ENCODE data around the gene FBXL15.

Gene FBXL15

DNA sequence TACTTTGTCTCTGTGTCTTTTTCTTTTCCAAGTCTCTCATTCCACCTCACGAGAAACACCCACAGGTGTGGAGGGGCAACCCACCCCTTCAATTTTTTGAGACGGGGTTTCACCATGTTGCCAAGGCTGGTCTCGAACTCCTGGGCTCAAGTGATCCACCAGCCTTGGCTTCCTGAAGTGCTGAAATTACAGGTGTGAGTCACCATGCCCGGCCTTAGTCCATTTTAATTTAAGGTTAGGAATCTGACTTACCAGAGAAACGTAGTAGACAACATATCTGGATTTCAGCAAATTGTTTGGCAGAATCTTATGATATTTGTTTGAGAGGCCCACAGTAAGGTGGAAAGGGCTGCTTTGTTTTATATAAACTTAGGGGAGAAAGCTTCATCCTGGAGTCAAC is 28.3 kb upstream of the FBXL15 start:
- peaks cover 12% of the 10 kb centered on the region for H3K4me1 ChIP-seq (ENCODE audit: control insufficient read depth, insufficient read depth, low read length)

DNA sequence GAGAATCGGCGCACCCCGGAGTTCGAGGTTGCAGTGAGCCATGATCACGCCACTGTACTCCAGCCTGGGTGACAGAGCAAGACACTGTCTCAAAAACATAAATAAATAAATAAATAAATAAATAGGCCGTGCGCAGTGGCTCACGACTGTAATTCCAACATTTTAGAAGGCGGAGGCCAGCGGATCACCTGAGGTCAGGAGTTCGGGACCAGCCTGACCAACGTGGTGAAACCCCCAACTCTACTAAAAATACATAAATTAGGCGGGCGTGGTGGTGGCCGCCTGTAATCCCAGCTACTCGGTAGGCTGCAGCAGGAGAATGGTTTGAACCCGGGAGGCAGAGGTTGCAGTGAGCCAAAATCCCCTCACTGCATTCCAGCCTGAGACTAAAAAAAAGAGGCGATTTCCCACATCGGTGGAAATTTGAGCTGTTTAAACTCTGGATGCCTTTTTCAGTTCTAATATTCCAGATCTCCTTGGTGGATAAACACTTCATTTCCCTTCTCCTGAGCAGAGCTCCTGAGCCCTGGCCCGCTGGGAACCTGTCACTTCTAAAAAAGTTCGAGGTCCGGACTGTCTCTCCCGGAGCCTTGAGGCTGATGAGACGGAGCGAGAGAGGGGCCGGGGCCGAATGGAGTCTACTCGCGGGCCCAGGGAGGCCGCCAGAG is 27.1 kb upstream of the FBXL15 start:
- Histone ChIP-seq H3K4me3 (ENCODE audit: low read length) (peak overlapping the region; percentile 85), H3K4me2 (ENCODE audit: low read length) (peak overlapping the region; percentile 100), H3K9ac (ENCODE audit: low read depth, low read length) (peak overlapping the region; percentile 84), H3K27me3 (ENCODE audit: control insufficient read depth, insufficient read depth, low read length) (no peaks in the 10 kb centered on the region), H3K9me3 (replicated peaks; ENCODE audit: low read length) (no peaks in the 10 kb centered on the region), H3K4me1 (ENCODE audit: control insufficient read depth, insufficient read depth, low read length) (peaks cover 12% of the 10 kb centered on the region), H3K36me3 (ENCODE audit: insufficient read depth, low read length) (peaks cover 7% of the 10 kb centered on the region)

More for the DNA sequence above, 28.3 kb upstream of the FBXL15 start:
- no peak overlapping the region for H3K4me2 ChIP-seq (ENCODE audit: low read length)
- no peaks in the 10 kb centered on the region for H3K27me3 ChIP-seq (ENCODE audit: control insufficient read depth, insufficient read depth, low read length)
- no peak overlapping the region for H3K4me3 ChIP-seq (ENCODE audit: low read length)
- no peak overlapping the region for H3K9ac ChIP-seq (ENCODE audit: low read depth, low read length)
- H3K9me3 ChIP-seq (replicated peaks; ENCODE audit: low read length): no peaks in the 10 kb centered on the region
- no peaks in the 10 kb centered on the region for H3K36me3 ChIP-seq (ENCODE audit: insufficient read depth, low read length)

DNA sequence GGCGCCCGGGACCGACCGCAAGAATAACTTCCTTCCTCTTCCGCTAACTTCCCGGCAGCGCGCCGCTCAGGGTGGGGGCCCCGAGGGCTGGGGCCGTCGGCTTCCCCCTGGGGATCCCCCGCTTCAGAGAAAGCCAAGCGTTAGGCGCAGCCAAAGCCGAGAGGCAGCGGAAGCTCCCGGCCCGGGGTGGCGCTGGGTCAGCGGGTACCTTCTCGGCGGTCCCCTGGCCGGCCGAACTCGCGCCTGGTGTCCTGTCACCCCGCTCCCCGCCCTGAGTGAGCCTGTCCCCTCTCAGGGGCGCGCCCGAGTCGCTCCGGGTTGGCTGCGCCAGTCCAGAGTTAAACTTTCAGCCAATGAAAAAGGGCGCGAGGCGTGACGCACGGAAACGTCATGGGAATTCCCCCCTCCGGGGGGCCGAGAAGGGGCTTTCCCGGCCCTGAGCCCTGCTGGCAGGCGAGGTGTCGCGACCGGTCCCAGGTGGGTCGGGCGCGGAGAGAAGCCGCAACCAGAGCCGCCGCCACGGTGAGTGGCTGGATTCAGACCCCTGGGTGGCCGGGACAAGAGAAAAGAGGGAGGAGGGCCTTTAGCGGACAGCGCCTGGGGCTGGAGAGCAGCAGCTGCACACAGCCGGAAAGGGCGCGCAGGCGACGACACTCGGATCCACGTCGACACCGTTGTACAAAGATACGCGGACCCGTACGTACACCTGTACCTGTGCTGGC is 26.4 kb upstream of the FBXL15 start:
- peak overlapping the region; percentile 85 for H3K4me3 ChIP-seq (ENCODE audit: low read length)
- H3K36me3 ChIP-seq (ENCODE audit: insufficient read depth, low read length): peaks cover 7% of the 10 kb centered on the region
- no peaks in the 10 kb centered on the region for H3K27me3 ChIP-seq (ENCODE audit: control insufficient read depth, insufficient read depth, low read length)
- H3K9me3 ChIP-seq (replicated peaks; ENCODE audit: low read length): no peaks in the 10 kb centered on the region
- H3K4me2 ChIP-seq (ENCODE audit: low read length): peak overlapping the region; percentile 100
- H3K9ac ChIP-seq (ENCODE audit: low read depth, low read length): peak overlapping the region; percentile 84
- peaks cover 14% of the 10 kb centered on the region for H3K4me1 ChIP-seq (ENCODE audit: control insufficient read depth, insufficient read depth, low read length)

DNA sequence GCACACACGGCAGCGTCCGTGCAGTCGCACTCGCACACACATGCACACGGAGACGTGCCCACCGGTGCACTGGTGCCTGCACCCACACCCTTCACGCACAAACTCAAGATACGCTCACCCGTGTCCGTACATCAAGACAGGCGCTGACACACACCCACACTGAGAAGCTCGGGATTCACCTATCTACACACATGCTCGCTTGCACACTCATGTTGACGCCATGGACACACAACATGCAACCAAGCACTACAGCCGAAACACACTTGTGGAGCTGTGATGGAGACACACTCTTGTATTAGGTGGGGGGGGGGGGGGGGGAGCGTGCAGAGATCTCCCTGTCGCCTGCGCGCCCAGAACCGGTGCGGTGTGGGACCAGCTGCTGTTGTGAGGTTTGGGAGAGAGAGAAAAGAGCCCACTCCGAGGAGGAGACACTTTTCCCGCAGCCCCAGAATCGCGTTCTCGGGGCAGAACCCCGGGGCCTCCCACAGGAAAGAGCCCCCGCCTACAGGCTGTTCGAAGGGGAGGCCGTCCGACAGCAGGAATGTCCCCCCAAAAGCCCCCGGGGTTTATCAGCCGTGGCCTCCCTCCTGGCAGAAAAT is 25.7 kb upstream of the FBXL15 start:
- H3K4me3 ChIP-seq (ENCODE audit: low read length): peak overlapping the region; percentile 85
- H3K4me1 ChIP-seq (ENCODE audit: control insufficient read depth, insufficient read depth, low read length): peaks cover 19% of the 10 kb centered on the region

DNA sequence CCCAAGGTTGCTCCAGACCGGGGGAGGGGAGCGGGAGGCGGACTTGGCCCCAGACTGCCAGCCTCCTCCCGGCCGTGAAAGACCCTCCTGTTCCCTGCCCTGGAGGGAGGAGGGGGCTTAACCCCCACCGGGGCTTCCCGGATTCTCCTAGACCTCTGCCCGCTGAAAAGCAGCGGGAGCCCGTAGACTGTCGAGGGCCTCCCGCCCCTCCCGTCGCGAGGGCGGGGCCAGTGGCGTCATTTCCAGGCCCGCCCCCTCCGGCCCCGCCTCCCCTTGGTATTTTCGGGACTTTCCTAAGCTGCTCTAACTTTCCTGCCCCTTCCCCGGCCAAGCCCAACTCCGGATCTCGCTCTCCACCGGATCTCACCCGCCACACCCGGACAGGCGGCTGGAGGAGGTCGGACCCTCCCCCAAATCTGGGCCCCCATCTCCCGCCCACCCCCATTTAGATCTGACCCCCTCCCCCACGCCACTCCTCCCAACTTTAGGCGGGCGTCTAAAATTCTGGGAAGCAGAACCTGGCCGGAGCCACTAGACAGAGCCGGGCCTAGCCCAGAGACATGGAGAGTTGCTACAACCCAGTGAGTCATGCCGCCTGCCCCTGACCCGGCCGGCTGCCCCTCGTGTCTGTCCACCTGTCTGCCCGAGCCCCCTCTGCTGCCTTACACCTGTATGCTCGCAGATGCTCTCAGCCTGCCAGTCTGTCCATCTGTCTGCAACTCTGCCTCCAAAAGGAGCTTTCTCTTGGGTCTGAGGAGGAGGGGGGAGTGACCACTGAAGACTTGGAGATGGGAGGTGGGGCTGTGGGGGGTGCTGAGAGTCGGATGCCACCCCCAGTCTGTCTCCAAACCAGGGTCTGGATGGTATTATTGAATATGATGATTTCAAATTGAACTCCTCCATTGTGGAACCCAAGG is 25.0 kb upstream of the FBXL15 start, which contains the start of gene NFKB2:
TSS of gene NFKB2 (plus strand) at position 306 of the 917 bp plus-strand sequence. CDS start at position 561, 255 bp downstream.
- peaks cover 13% of the 10 kb centered on the region for H3K36me3 ChIP-seq (ENCODE audit: insufficient read depth, low read length)
- no peaks in the 10 kb centered on the region for H3K27me3 ChIP-seq (ENCODE audit: control insufficient read depth, insufficient read depth, low read length)
- peak within 1 kb of the TSS; percentile 100 for H3K4me2 ChIP-seq (ENCODE audit: low read length)
- H3K4me1 ChIP-seq (ENCODE audit: control insufficient read depth, insufficient read depth, low read length): peaks cover 20% of the 10 kb centered on the region
- H3K4me3 ChIP-seq (ENCODE audit: low read length): peak within 1 kb of the TSS; percentile 85
- H3K9ac ChIP-seq (ENCODE audit: low read depth, low read length): peak within 1 kb of the TSS; percentile 84
- H3K9me3 ChIP-seq (replicated peaks; ENCODE audit: low read length): no peaks in the 10 kb centered on the region

More for the DNA sequence above, 25.7 kb upstream of the FBXL15 start:
- H3K9ac ChIP-seq (ENCODE audit: low read depth, low read length): peak overlapping the region; percentile 84
- H3K27me3 ChIP-seq (ENCODE audit: control insufficient read depth, insufficient read depth, low read length): no peaks in the 10 kb centered on the region
- peak overlapping the region; percentile 100 for H3K4me2 ChIP-seq (ENCODE audit: low read length)
- H3K9me3 ChIP-seq (replicated peaks; ENCODE audit: low read length): no peaks in the 10 kb centered on the region
- H3K36me3 ChIP-seq (ENCODE audit: insufficient read depth, low read length): peaks cover 7% of the 10 kb centered on the region

DNA sequence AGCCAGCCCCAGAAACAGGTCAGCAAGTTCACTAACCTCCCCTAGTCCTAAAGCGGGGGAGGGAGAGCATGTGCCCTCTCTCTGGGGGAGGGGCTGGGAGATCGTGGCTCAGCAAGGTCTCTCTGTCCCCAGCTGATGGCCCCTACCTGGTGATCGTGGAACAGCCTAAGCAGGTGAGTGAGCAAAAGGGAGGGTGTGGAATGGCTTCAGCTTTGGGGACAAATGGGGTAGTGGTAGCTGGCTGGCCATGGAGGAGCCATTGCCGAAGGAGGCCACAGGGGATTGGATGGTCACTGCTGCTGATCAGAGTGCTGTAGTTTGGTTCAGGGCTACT is 24.4 kb upstream of the FBXL15 start:
- Histone ChIP-seq H3K9ac (ENCODE audit: low read depth, low read length) (peak overlapping the region; percentile 84), H3K4me2 (ENCODE audit: low read length) (peak overlapping the region; percentile 100), H3K27me3 (ENCODE audit: control insufficient read depth, insufficient read depth, low read length) (no peaks in the 10 kb centered on the region), H3K4me1 (ENCODE audit: control insufficient read depth, insufficient read depth, low read length) (peaks cover 20% of the 10 kb centered on the region), H3K36me3 (ENCODE audit: insufficient read depth, low read length) (peaks cover 18% of the 10 kb centered on the region), H3K9me3 (replicated peaks; ENCODE audit: low read length) (no peaks in the 10 kb centered on the region), H3K4me3 (ENCODE audit: low read length) (peak overlapping the region; percentile 85)

DNA sequence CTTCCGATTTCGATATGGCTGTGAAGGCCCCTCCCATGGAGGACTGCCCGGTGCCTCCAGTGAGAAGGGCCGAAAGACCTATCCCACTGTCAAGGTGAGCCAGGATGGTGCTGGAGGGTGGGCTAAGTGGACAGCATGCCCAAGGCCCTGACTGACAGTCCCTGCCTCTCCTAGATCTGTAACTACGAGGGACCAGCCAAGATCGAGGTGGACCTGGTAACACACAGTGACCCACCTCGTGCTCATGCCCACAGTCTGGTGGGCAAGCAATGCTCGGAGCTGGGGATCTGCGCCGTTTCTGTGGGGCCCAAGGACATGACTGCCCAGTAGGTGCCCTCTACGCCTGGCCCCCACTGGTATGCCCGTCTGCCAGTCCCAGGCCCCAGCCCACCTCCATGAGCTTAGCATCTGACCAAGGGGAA is 23.9 kb upstream of the FBXL15 start:
- Histone ChIP-seq H3K4me1 (ENCODE audit: control insufficient read depth, insufficient read depth, low read length) (peaks cover 23% of the 10 kb centered on the region), H3K27me3 (ENCODE audit: control insufficient read depth, insufficient read depth, low read length) (no peaks in the 10 kb centered on the region), H3K4me2 (ENCODE audit: low read length) (peak overlapping the region; percentile 100), H3K9ac (ENCODE audit: low read depth, low read length) (peak overlapping the region; percentile 84), H3K9me3 (replicated peaks; ENCODE audit: low read length) (no peaks in the 10 kb centered on the region), H3K36me3 (ENCODE audit: insufficient read depth, low read length) (peaks cover 22% of the 10 kb centered on the region), H3K4me3 (ENCODE audit: low read length) (peak overlapping the region; percentile 85)

DNA sequence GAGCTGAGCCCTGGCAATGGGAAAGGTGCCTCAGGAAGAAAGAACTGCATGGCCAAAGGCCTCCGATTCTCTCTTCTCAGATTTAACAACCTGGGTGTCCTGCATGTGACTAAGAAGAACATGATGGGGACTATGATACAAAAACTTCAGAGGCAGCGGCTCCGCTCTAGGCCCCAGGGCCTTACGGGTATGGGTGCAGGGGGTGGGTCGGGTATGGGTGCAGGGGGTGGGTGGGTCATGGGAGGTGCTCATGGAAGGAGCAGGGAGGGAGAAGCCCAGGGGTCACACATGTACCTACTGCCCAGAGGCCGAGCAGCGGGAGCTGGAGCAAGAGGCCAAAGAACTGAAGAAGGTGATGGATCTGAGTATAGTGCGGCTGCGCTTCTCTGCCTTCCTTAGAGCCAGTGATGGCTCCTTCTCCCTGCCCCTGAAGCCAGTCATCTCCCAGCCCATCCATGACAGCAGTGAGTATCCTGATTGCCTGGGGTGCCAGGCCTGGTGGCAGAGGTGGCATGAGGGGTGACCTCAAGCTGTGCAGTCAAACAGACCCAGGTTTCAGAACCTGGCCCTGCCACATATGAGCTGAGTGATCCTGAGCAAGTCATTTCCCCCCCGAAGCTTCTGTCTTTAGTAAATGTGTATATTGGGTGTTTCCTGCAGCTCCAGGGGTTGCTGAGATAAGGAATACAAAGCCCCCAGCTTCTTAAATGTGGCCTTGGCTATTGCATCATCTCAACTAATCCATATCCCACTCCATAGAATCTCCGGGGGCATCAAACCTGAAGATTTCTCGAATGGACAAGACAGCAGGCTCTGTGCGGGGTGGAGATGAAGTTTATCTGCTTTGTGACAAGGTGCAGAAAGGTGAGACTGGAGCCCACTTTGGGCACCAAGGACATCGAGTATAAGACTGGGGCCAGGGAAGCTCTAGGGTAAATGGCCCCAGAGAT is 23.1 kb upstream of the FBXL15 start:
- no peak overlapping the region for H3K9ac ChIP-seq (ENCODE audit: low read depth, low read length)
- H3K4me1 ChIP-seq (ENCODE audit: control insufficient read depth, insufficient read depth, low read length): peaks cover 26% of the 10 kb centered on the region
- peaks cover 26% of the 10 kb centered on the region for H3K36me3 ChIP-seq (ENCODE audit: insufficient read depth, low read length)

DNA sequence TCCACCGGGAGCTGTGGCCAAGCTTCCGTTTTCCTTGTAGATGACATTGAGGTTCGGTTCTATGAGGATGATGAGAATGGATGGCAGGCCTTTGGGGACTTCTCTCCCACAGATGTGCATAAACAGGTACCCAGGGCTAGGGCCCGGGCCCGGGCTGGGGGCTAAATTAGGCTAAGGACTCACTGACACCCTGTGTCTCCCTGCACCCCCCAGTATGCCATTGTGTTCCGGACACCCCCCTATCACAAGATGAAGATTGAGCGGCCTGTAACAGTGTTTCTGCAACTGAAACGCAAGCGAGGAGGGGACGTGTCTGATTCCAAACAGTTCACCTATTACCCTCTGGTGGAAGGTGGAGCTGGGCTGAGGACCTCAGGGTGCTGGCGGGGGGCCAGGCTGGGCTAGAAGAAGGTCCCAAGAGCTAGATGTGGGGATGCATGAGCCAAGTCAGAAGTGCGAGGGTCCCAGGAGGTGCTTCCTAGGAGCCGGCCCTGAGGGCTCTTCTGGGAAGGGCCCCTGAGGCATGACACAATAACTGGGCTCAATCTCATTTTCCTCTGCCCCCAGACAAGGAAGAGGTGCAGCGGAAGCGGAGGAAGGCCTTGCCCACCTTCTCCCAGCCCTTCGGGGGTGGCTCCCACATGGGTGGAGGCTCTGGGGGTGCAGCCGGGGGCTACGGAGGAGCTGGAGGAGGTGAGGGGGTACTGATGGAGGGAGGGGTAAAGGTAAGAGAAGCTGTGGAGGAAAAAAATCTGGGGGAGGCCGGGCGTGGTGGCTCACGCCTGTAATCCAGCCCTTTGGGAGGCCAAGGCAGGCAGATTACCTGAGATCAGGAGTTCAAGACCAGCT is 22.2 kb upstream of the FBXL15 start:
- peaks cover 26% of the 10 kb centered on the region for H3K4me1 ChIP-seq (ENCODE audit: control insufficient read depth, insufficient read depth, low read length)
- peak overlapping the region; percentile 93 for H3K4me2 ChIP-seq (ENCODE audit: low read length)
- H3K9me3 ChIP-seq (replicated peaks; ENCODE audit: low read length): no peaks in the 10 kb centered on the region
- no peaks in the 10 kb centered on the region for H3K27me3 ChIP-seq (ENCODE audit: control insufficient read depth, insufficient read depth, low read length)
- H3K4me3 ChIP-seq (ENCODE audit: low read length): peak overlapping the region; percentile 76
- peaks cover 26% of the 10 kb centered on the region for H3K36me3 ChIP-seq (ENCODE audit: insufficient read depth, low read length)
- no peak overlapping the region for H3K9ac ChIP-seq (ENCODE audit: low read depth, low read length)

More for the DNA sequence above, 23.1 kb upstream of the FBXL15 start:
- H3K4me2 ChIP-seq (ENCODE audit: low read length): no peak overlapping the region
- H3K9me3 ChIP-seq (replicated peaks; ENCODE audit: low read length): no peaks in the 10 kb centered on the region
- H3K4me3 ChIP-seq (ENCODE audit: low read length): no peak overlapping the region
- H3K27me3 ChIP-seq (ENCODE audit: control insufficient read depth, insufficient read depth, low read length): no peaks in the 10 kb centered on the region
